Measurements from ENCODE around the gene RNF38. TPM values are rescaled to one million over a fixed set of nuclear protein-coding genes. Genes with fewer than 3 reads are reported as not detected.

Gene RNF38
- total RNA-seq, 1 experiment from 2014 or later: 10.8 TPM

- intact Hi-C loops (cut with micrococcal nuclease; ENCODE audit: unreplicated experiment): no loop called here
- no peaks in the 10 kb centered on the region for H3K4me1 Mint-ChIP-seq (ENCODE audit: low read depth, unreplicated experiment)
- H3K27me3 Mint-ChIP-seq (ENCODE audit: unreplicated experiment): no peaks in the 10 kb centered on the region
- BruUV-seq (replicated peaks): no TSS peak
- no peaks in the 10 kb centered on the region for H3K9me3 Mint-ChIP-seq (ENCODE audit: low read depth, unreplicated experiment)
- CTCF ChIA-PET: no interaction called here
- no peaks in the 10 kb centered on the region for H3K36me3 Mint-ChIP-seq (ENCODE audit: insufficient read depth, unreplicated experiment)
- DNase-seq: no peak
- H3K4me3 Mint-ChIP-seq (ENCODE audit: low read depth, unreplicated experiment): no peak overlapping the region
- no peak overlapping the region for H3K27ac Mint-ChIP-seq (ENCODE audit: unreplicated experiment)
- TF ChIP-seq, protein P1, sequence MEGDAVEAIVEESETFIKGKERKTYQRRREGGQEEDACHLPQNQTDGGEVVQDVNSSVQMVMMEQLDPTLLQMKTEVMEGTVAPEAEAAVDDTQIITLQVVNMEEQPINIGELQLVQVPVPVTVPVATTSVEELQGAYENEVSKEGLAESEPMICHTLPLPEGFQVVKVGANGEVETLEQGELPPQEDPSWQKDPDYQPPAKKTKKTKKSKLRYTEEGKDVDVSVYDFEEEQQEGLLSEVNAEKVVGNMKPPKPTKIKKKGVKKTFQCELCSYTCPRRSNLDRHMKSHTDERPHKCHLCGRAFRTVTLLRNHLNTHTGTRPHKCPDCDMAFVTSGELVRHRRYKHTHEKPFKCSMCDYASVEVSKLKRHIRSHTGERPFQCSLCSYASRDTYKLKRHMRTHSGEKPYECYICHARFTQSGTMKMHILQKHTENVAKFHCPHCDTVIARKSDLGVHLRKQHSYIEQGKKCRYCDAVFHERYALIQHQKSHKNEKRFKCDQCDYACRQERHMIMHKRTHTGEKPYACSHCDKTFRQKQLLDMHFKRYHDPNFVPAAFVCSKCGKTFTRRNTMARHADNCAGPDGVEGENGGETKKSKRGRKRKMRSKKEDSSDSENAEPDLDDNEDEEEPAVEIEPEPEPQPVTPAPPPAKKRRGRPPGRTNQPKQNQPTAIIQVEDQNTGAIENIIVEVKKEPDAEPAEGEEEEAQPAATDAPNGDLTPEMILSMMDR (IDR thresholded peaks at IDR 0.05; ENCODE audit: unreplicated experiment): no peak
These were observed 107.4 kb downstream of the RNF38 start for GRCh38 chr9:36292641-36293040.

- TF ChIP-seq, protein P1 (IDR thresholded peaks at IDR 0.05; ENCODE audit: unreplicated experiment): no peak
- H3K27me3 Mint-ChIP-seq (ENCODE audit: unreplicated experiment): no peaks in the 10 kb centered on the region
- no peak for DNase-seq
- H3K36me3 Mint-ChIP-seq (ENCODE audit: insufficient read depth, unreplicated experiment): no peaks in the 10 kb centered on the region
- no peaks in the 10 kb centered on the region for H3K9me3 Mint-ChIP-seq (ENCODE audit: low read depth, unreplicated experiment)
- intact Hi-C loops (cut with micrococcal nuclease; ENCODE audit: unreplicated experiment): no loop called here
- CTCF ChIA-PET: no interaction called here
- H3K4me3 Mint-ChIP-seq (ENCODE audit: low read depth, unreplicated experiment): no peak overlapping the region
- H3K4me1 Mint-ChIP-seq (ENCODE audit: low read depth, unreplicated experiment): no peaks in the 10 kb centered on the region
- no peak overlapping the region for H3K27ac Mint-ChIP-seq (ENCODE audit: unreplicated experiment)
- no TSS peak for BruUV-seq (replicated peaks)
These were observed 109.1 kb downstream of the RNF38 start for GRCh38 chr9:36290996-36291395.

DNA sequence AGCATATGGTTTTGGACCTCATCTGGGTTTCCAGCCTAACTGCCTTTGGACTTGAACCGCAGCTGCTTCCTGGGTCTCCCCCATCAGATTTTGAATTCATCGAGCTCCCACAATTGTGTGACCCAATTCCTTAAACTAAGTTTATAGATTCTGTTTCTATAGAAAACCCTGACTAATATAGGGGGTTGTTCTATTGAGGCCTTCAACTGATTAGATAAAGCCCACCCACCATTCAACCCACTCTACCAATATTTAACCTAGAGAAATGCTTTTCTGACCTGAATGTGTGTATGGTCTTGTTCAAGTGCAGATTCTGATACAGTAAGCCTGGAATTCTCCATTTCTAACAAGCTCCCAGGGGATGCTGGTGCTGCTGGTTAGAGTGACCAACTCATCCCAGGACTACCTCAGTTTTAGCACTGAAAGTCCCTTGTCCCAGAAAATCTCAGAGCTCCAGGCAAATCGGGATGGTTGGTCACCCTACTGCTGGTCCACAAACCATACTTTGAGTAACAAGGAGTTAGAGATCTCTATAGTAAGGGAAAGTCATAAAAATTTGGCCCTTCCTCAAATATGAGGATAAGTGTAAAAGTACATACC, 110.1 kb downstream of the RNF38 start:
- H3K27ac Mint-ChIP-seq (ENCODE audit: unreplicated experiment): no peak overlapping the region
- no peak overlapping the region for H3K4me3 Mint-ChIP-seq (ENCODE audit: low read depth, unreplicated experiment)
- H3K27me3 Mint-ChIP-seq (ENCODE audit: unreplicated experiment): no peaks in the 10 kb centered on the region
- intact Hi-C loops (cut with micrococcal nuclease; ENCODE audit: unreplicated experiment): no loop called here
- H3K9me3 Mint-ChIP-seq (ENCODE audit: low read depth, unreplicated experiment): no peaks in the 10 kb centered on the region
- CTCF ChIA-PET: no interaction called here
- no peaks in the 10 kb centered on the region for H3K4me1 Mint-ChIP-seq (ENCODE audit: low read depth, unreplicated experiment)
- TF ChIP-seq, protein P1 (IDR thresholded peaks at IDR 0.05; ENCODE audit: unreplicated experiment): no peak
- DNase-seq: no peak
- H3K36me3 Mint-ChIP-seq (ENCODE audit: insufficient read depth, unreplicated experiment): no peaks in the 10 kb centered on the region
- no TSS peak for BruUV-seq (replicated peaks)

DNA sequence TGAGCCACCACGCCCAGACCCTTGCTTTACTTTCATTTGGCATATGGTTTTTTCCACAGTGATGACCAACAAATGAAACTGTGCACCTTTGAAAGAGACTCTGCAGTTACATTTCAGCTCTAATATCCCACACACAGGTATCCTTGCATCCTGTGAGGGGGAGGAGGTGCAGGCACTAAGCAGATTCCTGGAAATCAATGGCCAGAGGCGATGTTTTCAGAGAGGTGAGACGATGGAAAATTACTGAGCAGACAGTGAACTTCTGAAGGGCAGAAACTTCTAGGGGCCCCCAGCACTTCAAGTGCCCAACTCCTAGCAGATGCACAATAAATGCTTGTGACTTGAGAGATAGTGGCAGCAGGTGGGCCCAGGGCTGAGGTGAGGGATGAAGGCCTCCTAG, 112.0 kb downstream of the RNF38 start:
- TF ChIP-seq, protein P1 (IDR thresholded peaks at IDR 0.05; ENCODE audit: unreplicated experiment): no peak
- H3K36me3 Mint-ChIP-seq (ENCODE audit: insufficient read depth, unreplicated experiment): no peaks in the 10 kb centered on the region
- no peaks in the 10 kb centered on the region for H3K4me1 Mint-ChIP-seq (ENCODE audit: low read depth, unreplicated experiment)
- intact Hi-C loops (cut with micrococcal nuclease; ENCODE audit: unreplicated experiment): no loop called here
- no peak overlapping the region for H3K27ac Mint-ChIP-seq (ENCODE audit: unreplicated experiment)
- CTCF ChIA-PET: no interaction called here
- DNase-seq: no peak
- no TSS peak for BruUV-seq (replicated peaks)
- H3K27me3 Mint-ChIP-seq (ENCODE audit: unreplicated experiment): no peaks in the 10 kb centered on the region
- no peak overlapping the region for H3K4me3 Mint-ChIP-seq (ENCODE audit: low read depth, unreplicated experiment)
- H3K9me3 Mint-ChIP-seq (ENCODE audit: low read depth, unreplicated experiment): no peaks in the 10 kb centered on the region

Other genes with a start within 250 kb of the RNF38 start
- not detected in 2 replicates for gene CCIN, start 230.9 kb downstream of the RNF38 start, total RNA-seq (2022)
- gene CLTA, start 209.3 kb downstream of the RNF38 start, total RNA-seq (2022): 85.5 and 87.3 TPM in 2 replicates
- gene GNE, start 141.8 kb downstream of the RNF38 start, total RNA-seq (2022): 23.3 and 23.6 TPM in 2 replicates
- gene MELK, start 172.6 kb upstream of the RNF38 start, total RNA-seq (2022): 18.3 and 20.8 TPM in 2 replicates

Measured in Calu3 (cell line).